ENCODE measurements around the gene NPM3.

- TF ChIP-seq CTCF (IDR thresholded peaks at IDR 0.05; ENCODE audit: insufficient read depth, low read length, poor library complexity, severe bottlenecking) (no peak), EZH2phosphoT487 (conservative IDR thresholded peaks at IDR 0.05; ENCODE audit: low read length) (no peak)
Observed at GRCh38 chr10:101767600-101767945, 15.7 kb downstream of the NPM3 start.
